ENCODE measurements around the gene KRTAP10-7.

- TF ChIP-seq CTCF (IDR thresholded peaks at IDR 0.05; ENCODE audit: low read depth, low read length): no peak
- TF ChIP-seq EZH2phosphoT487 (IDR thresholded peaks at IDR 0.05; ENCODE audit: low read depth): no peak
These were observed 23.2 kb downstream of the KRTAP10-7 start for GRCh38 chr21:44623575-44623974.

All from OCI-LY3 (cell line).